ENCODE results near the gene CDCA4. TPM values are rescaled to one million over a fixed set of nuclear protein-coding genes. Genes with fewer than 3 reads are reported as not detected.

CDCA4 gene
- total RNA-seq, 1 donor: 31.2 TPM

DNA sequence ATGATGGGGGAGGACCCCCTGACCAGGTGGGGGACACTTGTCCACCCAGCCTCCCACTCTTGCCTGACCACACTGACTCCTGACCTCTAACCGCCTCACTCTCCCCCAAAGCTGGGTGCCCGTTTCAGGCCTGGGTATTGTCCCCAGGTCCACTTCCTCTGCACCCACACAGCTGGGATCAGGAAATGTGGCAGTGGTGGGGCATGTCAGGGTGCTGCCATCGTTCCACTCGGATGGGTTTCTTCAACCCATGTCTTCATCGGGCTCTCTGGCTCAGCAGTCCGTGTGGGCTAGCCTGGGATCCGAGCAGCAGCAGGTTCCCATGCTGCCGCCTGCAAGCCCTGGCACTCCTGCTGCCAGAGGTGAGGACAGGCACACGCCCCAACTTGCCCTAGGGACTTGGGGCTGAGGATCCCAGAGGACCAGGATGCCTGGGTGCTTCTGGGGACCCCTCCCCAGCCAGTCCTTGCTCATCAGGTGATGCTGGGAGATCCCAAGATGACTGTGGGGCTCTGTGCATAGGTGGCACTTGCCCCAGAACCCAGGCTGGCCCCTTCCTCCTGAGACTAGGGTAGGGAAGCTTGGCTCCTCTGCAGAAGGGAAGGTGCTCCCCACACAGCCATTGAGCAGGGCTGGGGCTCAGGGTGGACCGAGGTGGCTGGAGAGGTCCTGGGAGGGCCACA lies 38.2 kb downstream of the CDCA4 start:
- H3K4me3 ChIP-seq (ENCODE audit: low read length): no peak overlapping the region
- peaks cover 10% of the 10 kb centered on the region for H3K27me3 ChIP-seq (ENCODE audit: insufficient read depth, low read length)
- no peaks in the 10 kb centered on the region for H3K9me3 ChIP-seq (ENCODE audit: low read depth, low read length)
- H3K4me1 ChIP-seq (ENCODE audit: insufficient read depth, low read length): peaks cover 16% of the 10 kb centered on the region

DNA sequence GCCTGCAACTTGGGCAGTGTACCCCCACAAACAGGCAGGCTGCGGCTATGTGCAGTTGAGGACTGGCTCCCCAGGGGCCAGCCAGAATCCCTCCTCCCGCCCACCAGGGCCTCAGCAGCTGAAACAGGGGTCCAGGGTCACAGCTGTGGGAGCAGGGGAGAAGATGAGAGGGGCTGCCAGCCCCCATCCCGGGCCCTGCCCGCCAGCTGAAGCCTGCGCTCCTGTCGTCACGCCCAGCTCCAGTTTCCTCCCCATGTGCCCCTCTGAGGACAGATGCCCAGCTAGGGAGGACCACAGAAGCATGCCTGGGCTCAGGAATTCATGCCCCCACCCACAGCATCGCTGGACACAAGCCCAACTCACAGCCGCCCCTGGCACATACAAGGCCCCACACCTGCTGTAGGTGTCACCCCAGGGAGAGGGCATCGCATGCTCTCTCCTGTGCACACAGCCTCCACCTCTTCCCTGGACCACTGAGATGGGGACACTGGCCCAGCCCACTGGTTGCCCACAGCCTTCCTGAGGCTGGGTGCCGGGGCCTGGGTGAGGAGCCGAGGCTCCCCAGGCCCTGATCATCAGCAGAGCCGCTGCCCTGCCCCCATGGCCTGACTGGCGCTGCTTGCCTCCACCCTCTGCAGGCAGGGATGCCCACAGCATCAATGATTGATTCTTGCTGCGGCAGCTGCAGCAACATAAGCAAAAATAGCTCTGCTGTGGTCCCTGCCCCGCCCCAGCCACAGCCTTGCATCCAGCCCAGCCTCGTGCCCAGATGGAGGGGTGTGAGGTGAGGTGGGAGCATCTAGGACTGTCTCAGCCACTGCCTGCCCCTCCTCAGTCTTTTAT lies 39.0 kb downstream of the CDCA4 start:
- peaks cover 17% of the 10 kb centered on the region for H3K4me1 ChIP-seq (ENCODE audit: insufficient read depth, low read length)
- peaks cover 18% of the 10 kb centered on the region for H3K27me3 ChIP-seq (ENCODE audit: insufficient read depth, low read length)
- H3K9me3 ChIP-seq (ENCODE audit: low read depth, low read length): no peaks in the 10 kb centered on the region
- no peak overlapping the region for H3K4me3 ChIP-seq (ENCODE audit: low read length)

DNA sequence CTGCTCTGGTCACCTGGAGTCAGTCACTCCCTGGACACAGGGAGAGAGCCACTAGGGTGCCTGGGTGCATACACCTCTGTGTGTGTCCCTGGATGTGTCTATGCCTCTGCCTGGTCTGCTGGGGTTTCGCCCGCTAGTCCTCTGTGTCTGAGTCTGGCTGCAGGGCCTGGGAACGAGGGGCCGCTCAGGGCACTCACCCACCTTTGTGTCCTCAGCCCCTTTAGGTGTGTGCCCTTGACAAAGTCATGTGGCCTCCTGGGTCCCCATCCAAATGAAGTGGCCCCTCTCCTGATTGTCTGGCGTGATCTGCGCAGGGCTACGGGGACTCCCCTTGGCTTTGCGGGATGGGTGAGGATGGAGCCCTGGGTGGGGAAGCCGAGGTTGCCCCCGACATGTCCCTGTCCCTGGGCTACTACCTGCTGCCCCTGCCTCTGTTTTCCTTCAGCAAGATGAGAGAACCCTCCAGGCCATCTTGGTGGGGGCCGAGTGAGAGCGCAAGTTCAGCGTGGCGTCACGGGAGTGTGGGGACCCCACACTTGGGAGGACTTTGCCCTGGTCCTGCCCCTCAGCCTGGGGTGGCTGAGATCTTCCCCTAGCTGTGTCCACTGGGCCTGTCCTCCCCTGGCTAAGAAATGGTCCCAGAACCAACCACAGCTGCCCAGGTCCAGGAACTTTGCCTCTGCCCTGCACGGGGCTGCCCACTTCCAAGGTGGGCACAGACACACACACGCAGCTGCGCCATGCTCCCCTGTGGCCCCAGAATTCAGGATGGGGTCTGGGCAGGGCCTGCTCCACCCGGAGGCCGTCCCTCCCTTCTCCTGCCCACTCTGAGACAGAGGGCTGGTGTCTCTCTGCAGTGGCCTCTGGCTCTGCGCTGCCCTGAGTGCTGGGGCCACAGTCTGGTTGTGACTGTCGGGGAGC lies 40.0 kb downstream of the CDCA4 start:
- H3K4me1 ChIP-seq (ENCODE audit: insufficient read depth, low read length): peaks cover 9% of the 10 kb centered on the region
- H3K27me3 ChIP-seq (ENCODE audit: insufficient read depth, low read length): peaks cover 24% of the 10 kb centered on the region
- no peaks in the 10 kb centered on the region for H3K9me3 ChIP-seq (ENCODE audit: low read depth, low read length)
- no peak overlapping the region for H3K4me3 ChIP-seq (ENCODE audit: low read length)

DNA sequence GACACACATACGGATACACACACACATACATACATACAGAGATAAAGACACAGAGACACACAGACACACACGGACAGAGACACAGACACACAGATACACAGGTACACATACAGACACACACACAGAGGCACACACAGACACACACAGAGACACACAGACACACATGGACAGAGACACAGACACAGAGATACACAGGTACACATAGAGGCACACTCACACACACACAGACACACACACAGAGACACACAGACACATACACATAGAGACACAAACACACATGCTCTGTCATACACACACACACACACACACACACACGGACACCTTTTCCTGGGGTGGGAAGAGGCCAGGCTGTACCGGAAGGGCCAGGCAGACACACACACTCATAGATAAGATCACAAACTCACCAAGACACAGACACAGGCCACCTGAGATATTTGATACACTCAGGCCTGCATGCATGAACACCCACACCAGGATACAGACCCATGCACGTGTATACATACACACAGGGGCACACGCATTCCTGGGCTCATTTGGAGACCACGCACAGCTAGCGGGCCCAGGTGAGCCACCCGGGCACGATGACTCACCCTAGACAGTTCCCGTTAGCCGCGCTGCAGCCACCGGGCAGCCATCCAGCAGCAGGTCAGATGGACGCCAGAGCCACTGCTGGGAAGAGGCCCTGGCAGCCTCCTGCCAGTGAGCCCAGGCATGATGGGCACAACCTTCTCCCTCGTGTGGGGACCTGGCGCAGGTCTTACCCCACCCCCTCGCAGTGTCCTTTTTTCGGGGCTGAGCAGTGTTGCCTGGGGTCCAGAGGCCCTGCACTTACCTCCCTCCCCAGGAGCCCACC lies 40.9 kb downstream of the CDCA4 start:
- Histone ChIP-seq H3K9me3 (ENCODE audit: low read depth, low read length) (no peaks in the 10 kb centered on the region), H3K27me3 (ENCODE audit: insufficient read depth, low read length) (peaks cover 24% of the 10 kb centered on the region), H3K4me1 (ENCODE audit: insufficient read depth, low read length) (peaks cover 8% of the 10 kb centered on the region), H3K4me3 (ENCODE audit: low read length) (no peak overlapping the region)

DNA sequence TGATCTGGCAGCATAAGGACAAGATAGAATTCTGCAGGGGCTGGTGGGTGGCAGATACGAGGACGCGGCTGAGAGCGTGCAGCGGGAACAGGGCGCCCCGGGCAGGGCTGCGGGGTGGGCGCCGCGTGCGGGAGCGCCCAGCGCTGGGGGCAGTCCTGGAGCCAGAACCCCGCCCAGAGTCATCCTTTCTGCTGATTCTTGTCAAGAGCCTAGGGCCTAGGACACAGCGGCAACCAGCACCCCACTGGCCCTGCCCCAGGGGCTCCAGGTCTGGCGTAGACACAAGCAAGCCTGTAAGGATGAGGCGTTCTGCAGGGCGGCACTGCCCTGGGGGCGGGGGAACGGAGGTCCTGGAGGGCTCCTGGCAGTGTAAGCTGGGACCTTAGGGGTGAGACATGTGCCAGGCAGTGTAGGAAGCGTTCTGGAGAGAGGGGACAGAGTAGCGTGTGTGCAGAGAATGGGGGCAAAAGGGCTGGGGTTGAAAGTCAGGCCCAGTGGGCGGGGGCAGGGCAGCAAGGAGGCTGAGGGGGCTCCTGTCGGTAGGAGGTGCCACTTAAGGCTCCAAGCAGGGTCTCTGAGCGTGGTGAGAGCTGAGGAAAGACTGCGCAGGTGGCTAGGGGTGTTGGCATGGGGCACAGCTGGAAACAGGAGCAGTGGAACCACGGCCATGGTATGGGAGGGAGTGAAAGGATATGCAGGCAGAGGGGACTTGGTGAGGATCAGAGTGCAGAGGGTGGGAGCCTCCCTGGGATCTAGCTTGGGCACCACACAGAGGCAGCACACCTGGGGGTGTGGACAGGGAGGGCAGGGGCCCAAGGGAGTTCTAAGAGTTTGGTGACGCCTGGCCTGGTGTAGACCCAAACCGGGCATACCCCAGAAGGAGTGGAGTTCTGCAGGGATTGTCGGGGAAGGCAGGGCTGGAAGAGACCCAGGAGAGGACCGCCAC lies 41.9 kb downstream of the CDCA4 start:
- H3K9me3 ChIP-seq (ENCODE audit: low read depth, low read length): no peaks in the 10 kb centered on the region
- H3K4me3 ChIP-seq (ENCODE audit: low read length): no peak overlapping the region
- H3K4me1 ChIP-seq (ENCODE audit: insufficient read depth, low read length): peaks cover 8% of the 10 kb centered on the region
- peaks cover 24% of the 10 kb centered on the region for H3K27me3 ChIP-seq (ENCODE audit: insufficient read depth, low read length)

DNA sequence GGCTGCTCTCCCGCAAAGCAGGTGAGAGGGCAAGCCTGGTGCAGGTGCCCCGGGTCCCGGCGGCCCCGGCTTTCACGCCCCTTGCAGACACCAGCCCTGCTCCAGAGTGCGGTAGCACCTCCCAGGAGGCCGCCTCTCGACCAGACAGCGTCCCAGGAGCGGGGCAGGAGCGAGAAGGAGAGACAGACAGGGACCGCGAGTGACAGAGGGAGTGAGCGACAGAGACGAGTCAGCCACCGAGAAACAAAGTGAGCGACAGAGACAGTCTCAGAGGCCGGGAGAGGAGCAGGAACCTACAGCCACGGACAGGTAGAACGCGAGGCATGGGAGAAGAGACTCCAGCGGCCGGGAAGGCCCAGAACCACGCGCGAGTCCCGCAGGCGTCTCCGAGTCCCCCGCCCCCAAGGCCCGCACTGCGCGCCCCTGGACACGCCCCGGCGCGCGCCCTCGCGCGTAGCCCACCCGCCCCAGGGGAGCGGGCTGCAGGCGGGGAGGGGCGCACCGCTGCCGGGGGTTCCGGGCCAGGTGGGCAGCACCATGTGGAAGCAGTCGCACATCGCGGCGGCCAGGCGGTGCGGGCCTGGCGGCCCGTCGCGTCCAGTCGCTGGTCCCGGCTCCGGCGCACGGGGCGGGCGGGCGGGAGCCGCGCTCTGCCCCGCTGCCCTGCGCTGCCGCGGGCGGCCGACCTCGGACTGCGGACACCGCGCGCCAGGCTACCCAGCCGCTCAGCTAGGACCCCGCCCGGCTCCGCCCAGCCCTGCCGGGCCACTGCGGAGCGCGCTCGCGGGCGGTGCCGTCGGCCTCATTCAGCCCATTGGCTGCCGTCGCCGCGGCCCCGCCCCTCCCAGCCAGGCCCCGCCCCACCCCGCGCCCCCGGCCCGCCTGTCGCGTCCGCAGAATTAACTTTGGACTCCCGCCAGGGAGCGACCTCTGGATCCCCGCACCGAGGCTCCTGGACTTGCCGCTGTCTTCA lies 42.9 kb downstream of the CDCA4 start, which contains the start of gene AHNAK2:
Gene AHNAK2, minus strand, starts transcription at position 694 of the 973 bp plus-strand sequence. Its CDS starts 137 bp downstream, at position 557.
- H3K4me3 ChIP-seq (ENCODE audit: low read length): no peak within 1 kb of the TSS
- peaks cover 8% of the 10 kb centered on the region for H3K4me1 ChIP-seq (ENCODE audit: insufficient read depth, low read length)
- H3K9me3 ChIP-seq (ENCODE audit: low read depth, low read length): no peaks in the 10 kb centered on the region
- peaks cover 24% of the 10 kb centered on the region for H3K27me3 ChIP-seq (ENCODE audit: insufficient read depth, low read length)

DNA sequence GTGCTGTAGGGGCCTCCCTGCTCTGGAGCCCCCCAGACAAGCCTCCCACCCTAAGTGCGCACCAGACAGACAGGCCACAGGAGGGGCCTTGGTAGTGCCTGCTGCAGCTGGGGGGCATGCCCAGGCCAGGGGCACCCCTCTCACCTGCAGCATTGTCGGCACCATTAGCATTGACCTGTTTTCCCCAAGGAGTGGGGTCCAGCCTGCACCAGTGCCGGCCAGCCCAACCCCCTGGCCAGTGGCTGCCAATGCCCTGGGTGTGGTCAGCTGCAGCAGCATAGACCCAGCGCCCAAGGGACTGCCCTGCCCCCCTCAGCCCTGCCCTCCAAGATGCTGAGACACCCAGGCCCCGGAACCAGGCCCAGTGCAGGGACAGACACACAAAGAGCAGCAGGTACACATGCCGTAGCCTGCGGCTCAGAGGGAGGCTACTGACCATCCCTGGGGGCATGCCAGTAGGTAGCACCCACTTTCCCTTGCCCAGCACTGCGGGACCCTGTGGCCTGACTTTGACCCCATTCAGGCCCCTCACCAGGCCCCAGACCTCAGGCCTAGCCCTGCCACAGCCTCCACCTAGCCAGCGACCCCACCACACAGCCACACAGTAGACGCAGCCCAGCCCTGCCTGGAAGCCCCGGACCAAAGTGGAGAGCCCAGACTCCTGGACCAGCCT lies 43.7 kb downstream of the CDCA4 start:
- H3K4me1 ChIP-seq (ENCODE audit: insufficient read depth, low read length): peaks cover 8% of the 10 kb centered on the region
- H3K4me3 ChIP-seq (ENCODE audit: low read length): no peak overlapping the region
- H3K9me3 ChIP-seq (ENCODE audit: low read depth, low read length): no peaks in the 10 kb centered on the region
- peaks cover 24% of the 10 kb centered on the region for H3K27me3 ChIP-seq (ENCODE audit: insufficient read depth, low read length)

DNA sequence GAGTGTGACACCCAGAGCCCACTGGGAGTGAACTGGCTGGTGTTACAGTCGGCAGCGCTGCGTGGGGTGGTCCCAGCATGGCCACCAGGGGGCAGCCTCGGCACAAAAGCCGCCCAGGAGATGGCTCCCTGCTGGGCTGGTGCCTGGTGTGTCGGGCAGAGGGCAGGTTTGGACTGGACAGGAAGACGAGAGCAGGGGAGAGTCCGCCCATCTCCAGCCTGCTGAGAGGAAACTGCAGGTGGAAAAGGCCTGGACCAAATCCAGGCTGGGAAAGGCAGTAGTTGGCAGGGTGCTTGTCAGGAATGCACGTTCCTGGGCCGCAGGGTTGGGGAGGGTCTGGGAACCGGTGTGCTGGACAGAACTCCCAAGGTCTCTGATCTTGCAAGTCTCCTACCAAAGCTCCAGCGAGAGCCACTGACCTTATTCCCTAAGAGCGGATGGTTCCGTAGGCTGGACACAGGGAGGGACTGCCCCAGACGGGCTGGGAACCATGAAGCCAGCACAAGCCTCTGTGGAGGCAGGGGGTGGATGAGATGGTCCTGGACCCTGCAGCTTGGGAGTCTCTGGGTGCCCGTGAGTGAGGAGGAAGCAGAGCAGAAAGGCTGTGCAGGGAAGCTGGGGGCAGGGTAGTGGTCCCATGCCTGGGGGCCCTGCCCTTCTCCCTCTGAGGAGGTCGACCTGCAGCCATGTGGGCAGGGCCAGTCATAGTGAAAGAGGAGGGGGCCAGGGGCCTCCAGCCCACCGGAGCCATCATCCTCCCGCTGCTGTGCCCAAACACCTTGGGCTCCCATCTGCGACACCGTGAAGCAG lies 44.5 kb downstream of the CDCA4 start:
- Histone ChIP-seq H3K9me3 (ENCODE audit: low read depth, low read length) (no peaks in the 10 kb centered on the region), H3K4me3 (ENCODE audit: low read length) (no peak overlapping the region), H3K27me3 (ENCODE audit: insufficient read depth, low read length) (peaks cover 24% of the 10 kb centered on the region), H3K4me1 (ENCODE audit: insufficient read depth, low read length) (peaks cover 8% of the 10 kb centered on the region)

DNA sequence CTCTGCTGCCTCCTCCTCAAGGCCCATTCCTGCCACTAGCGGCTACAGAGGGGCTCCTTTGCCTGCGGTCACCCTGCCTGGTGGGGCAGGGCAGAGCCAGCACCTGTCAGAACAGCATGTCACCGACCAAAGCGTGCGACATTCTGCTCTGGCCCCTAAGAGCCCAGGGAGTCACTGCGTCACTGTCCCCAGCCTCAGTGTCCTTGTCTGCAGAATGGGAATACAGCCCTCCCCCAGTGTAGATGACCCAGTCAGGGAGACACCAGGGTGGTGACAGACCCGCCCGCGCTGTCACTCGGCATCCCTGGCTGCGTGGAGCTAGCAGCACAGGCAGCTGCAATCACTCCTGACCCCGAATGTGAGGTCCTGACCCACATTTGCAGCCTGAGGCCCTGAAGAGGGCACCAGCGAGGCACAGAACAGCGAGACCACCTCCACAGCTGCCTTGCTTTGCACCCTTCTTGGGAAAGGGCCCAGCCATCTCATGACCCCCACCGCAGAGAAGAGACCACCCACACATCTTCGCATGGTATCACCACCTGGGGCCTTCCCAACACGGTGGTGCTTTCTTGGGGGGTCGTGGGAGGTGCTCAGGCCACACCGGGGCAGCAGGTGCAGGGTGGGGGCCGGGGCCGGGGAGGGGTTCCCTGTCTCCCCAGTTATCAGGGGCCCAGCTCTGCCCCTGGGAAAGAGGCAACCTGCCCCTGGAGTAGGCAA lies 45.2 kb downstream of the CDCA4 start:
- no peaks in the 10 kb centered on the region for H3K9me3 ChIP-seq (ENCODE audit: low read depth, low read length)
- H3K4me3 ChIP-seq (ENCODE audit: low read length): no peak overlapping the region
- H3K4me1 ChIP-seq (ENCODE audit: insufficient read depth, low read length): peaks cover 8% of the 10 kb centered on the region
- H3K27me3 ChIP-seq (ENCODE audit: insufficient read depth, low read length): peaks cover 24% of the 10 kb centered on the region

DNA sequence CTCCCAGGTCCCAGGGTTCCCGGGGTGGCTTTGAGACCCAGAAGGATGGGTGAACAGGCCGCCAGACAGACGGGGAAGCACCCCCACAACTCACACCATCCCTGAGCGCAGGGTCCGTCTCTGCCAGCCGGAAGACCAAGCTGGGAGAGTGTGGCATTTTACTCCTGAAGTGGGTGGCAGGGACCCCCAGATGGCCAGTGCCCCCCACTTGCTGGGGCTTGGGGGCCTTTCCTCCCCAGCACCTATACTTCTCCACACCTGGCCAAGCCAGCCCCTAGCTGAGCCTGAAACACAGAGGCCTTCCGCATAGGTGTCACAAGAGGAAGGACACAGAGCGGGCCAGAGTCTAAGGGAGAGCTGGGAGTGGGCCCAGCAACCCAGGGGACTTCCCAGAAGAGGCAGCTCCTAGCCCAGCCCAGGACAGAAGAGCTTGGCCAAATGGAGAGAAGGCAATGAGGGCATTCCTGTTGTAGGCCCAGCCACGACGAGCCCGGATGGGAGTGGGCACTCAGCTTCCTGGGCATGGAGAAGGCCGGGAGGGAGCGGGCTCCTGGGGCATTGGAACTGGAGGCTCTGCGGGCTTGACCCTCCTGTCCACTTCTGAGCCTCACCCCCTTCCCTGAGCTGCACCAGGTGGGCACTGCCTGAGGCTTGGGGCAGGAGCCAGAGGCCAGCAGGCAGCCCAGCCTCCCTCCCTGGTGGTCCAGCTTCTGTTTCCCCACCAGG lies 46.1 kb downstream of the CDCA4 start:
- H3K27me3 ChIP-seq (ENCODE audit: insufficient read depth, low read length): peaks cover 24% of the 10 kb centered on the region
- H3K4me1 ChIP-seq (ENCODE audit: insufficient read depth, low read length): peaks cover 8% of the 10 kb centered on the region
- no peak overlapping the region for H3K4me3 ChIP-seq (ENCODE audit: low read length)
- no peaks in the 10 kb centered on the region for H3K9me3 ChIP-seq (ENCODE audit: low read depth, low read length)
